Stimulated activated CD8-positive, alpha-beta memory T cell treated with anti-CD3 and anti-CD28 coated beads, Interleukin-4, amount 100 ng/mL, for 48 hours (primary cell): Measurements from ENCODE around the gene MUC12.
"Not testable (repeated sequence)": the region's sequence is repeated elsewhere in the genome, so short reads cannot be mapped to it uniquely, and the experiment has no call there.

ENCODE experiments used
- DNase-seq: peaks from one replicate; pipeline ENCODE4 v3.0.0-alpha.2; 2020

The MUC12 gene

GRCh38 chr7:100998530-100998929 lies 29.2 kb downstream of the MUC12 start:
- not testable (repeated sequence) for DNase-seq

GRCh38 chr7:100999334-100999733 lies 30.0 kb downstream of the MUC12 start:
- not testable (repeated sequence) for DNase-seq

GRCh38 chr7:101000025-101000424 lies 30.7 kb downstream of the MUC12 start:
- not testable (repeated sequence) for DNase-seq

GRCh38 chr7:101002333-101002732 lies 33.0 kb downstream of the MUC12 start:
- DNase-seq = not testable (repeated sequence)

- not testable (repeated sequence) for DNase-seq
These were observed 38.0 kb downstream of the MUC12 start for GRCh38 chr7:101007361-101007760.

- no peak for DNase-seq
These were observed 40.3 kb downstream of the MUC12 start for GRCh38 chr7:101009629-101010028.

GRCh38 chr7:101012931-101013330 lies 43.6 kb downstream of the MUC12 start:
- no peak for DNase-seq

GRCh38 chr7:101015626-101016025 lies 46.3 kb downstream of the MUC12 start:
- no peak for DNase-seq

- peak; percentile 82 for DNase-seq
These were observed 47.9 kb downstream of the MUC12 start for GRCh38 chr7:101017064-101017777.

- peak; percentile 43 for DNase-seq
These were observed 49.2 kb downstream of the MUC12 start for GRCh38 chr7:101018271-101019167.

GRCh38 chr7:101020444-101020843 lies 51.1 kb downstream of the MUC12 start:
- DNase-seq = no peak

- DNase-seq = no peak
These were observed 52.3 kb downstream of the MUC12 start for GRCh38 chr7:101021703-101022102.

GRCh38 chr7:101023839-101024238 lies 54.5 kb downstream of the MUC12 start:
- DNase-seq = no peak

- no peak for DNase-seq
These were observed 61.7 kb downstream of the MUC12 start for GRCh38 chr7:101031082-101031481.

- DNase-seq = no peak
These were observed 66.6 kb downstream of the MUC12 start for GRCh38 chr7:101035941-101036340.

GRCh38 chr7:101041283-101041682 lies 71.9 kb downstream of the MUC12 start:
- DNase-seq = not testable (repeated sequence)

GRCh38 chr7:101058355-101058754 lies 89.0 kb downstream of the MUC12 start:
- peak; percentile 76 for DNase-seq

- no peak for DNase-seq
These were observed 90.2 kb downstream of the MUC12 start for GRCh38 chr7:101059620-101059942.

- no peak for DNase-seq
These were observed 91.6 kb downstream of the MUC12 start for GRCh38 chr7:101060992-101061391.

- not testable (repeated sequence) for DNase-seq
These were observed 94.8 kb downstream of the MUC12 start for GRCh38 chr7:101064176-101064550.

GRCh38 chr7:101065162-101065561 lies 95.8 kb downstream of the MUC12 start:
- not testable (repeated sequence) for DNase-seq

- no peak for DNase-seq
These were observed 96.9 kb downstream of the MUC12 start for GRCh38 chr7:101066141-101066832.

- DNase-seq = no peak
These were observed 97.4 kb downstream of the MUC12 start for GRCh38 chr7:101066833-101067177.

GRCh38 chr7:101068401-101068800 lies 99.0 kb downstream of the MUC12 start:
- no peak for DNase-seq
